GM06990 (cell line): ENCODE data around the gene SUSD4.

ENCODE experiments used
- DNase-seq: peaks from one replicate; pipeline ENCODE4 v3.0.0-alpha.2; 2011; ENCODE audit not compliant: insufficient read length; ENCODE audit errors: extremely low read depth
- H3K27me3 ChIP-seq: replicated peaks from 2 replicates; pipeline ENCODE4 v1.6.0; 2011; ENCODE audit warnings: low read length; ENCODE audit not compliant: control insufficient read depth, insufficient read depth
- H3K36me3 ChIP-seq: 2 replicates; pipeline ENCODE4 v1.5.1; 2011; ENCODE audit warnings: low read length; ENCODE audit not compliant: control insufficient read depth, insufficient read depth
- H3K4me3 ChIP-seq: replicated peaks from 2 replicates; pipeline ENCODE4 v1.5.1; 2011; ENCODE audit warnings: low read depth, mild to moderate bottlenecking, control low read depth, low read length
- CTCF ChIP-seq: IDR thresholded peaks from 2 replicates; pipeline ENCODE4 v1.5.1; 2011; ENCODE audit warnings: low read length, control low read depth, mild to moderate bottlenecking, inconsistent platforms; ENCODE audit not compliant: insufficient read depth, poor library complexity, severe bottlenecking

SUSD4 gene

DNA sequence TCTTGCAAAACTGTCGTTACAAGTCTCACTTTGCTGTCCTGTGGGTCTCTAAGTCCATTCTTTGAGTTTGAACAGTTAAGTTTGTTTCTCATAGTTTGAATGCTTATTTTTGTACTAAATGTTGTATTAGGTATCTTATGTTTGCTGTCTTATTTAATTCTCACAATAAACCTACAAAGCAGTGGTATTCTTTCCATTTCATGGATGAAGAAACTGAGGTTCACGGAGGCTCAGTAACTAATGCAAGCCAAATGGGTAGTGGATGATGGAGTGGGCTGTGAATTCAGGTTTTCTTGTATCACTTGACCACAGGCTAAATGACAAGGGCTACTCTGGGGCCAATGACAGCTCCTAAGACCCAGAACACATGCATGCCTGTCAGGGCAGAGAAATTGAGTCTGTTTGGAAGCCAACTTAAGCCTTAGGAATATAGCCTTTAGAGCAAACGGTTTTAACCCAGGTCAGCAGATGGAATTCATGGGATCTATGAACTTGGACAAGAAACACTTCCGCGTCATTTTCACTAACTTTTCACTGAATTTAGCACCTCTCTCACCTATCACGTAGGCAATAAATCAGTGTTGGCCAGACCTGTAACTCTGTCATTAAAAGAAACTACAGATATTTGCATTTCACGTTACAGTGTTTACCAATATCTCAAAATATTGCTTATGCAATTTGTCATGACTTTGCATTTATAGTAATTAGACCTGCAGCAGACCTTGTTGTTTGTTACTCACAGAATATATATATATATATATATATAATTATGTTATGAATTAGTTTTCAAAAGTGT is 153.8 kb downstream of the SUSD4 start:
- Histone ChIP-seq H3K36me3 (no peaks in the 10 kb centered on the region), H3K4me3 (no peak overlapping the region), H3K27me3 (no peaks in the 10 kb centered on the region; the same call in 1 of the 2 replicates)
- no peak for DNase-seq
- no peak for TF ChIP-seq CTCF

DNA sequence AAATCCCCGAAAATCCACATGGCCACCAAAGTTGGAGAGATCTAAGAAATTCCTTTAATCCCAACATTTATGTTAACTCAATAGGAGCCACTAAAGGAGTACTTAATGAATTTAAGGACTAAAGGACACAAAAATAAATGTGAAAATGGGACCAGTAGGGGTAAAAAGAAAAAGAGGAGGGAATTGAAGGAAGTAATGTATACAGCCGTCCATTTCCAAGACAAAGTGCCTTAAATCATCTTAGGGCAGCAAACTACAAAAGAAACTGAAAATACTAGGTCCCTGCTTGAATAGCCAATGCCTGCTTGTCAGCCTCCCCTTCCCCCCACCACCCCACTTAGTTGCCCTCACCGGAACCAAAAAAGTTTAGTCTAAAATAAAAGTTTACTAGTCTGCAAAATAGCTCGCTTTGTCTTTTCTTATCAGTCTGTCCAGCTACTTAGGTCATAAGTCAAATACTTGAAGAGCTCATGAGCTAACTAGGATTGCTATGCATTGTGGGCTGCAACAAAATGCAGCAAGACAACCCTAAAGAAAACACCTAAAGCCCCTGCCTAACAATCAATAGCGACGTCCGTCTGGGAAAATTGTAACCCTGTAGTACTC is 154.6 kb downstream of the SUSD4 start:
- Histone ChIP-seq H3K36me3 (no peaks in the 10 kb centered on the region), H3K4me3 (no peak overlapping the region), H3K27me3 (no peaks in the 10 kb centered on the region; the same call in 1 of the 2 replicates)
- TF ChIP-seq CTCF, result no peak
- no peak for DNase-seq

DNA sequence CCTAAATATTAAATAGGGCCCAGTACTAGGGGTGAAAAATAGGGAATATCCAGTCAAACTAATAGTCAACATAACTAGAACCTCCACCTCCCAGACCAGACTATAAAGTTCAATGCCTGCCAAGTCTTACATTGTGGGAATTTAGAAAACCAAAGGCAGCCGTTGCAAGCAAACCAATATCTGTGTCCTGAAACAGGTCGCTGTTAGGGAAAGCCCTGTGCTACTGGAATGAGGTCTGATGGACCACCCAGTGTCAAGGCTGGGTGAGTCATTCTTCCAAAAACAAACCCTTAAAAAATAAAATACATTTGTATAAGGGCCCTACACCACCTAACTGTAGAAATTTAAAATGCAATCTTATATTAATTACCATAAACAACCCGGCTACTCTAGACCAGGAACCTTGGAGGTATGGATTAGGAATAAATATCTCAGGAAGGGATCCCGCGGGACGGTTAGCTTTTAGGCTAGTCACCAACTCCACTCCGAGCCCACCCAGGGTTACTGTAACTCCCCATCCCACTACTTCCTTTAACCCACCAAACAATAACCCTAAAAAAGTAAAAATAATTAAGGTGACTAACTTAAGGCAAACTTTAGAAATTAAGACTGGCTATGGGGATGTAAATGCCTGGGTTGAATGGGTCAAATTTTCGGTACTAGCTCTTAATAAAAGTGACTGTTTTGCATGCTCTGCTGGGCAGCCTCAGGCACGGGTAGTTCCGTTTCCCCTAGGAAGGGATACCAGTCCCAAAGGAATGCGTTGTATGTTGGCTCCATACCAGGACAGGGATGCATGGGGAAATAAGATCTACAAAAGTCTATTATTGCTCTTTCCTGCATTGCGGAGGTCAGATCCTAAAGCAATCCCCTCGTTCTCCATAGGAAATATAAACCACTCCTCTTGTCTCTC is 155.6 kb downstream of the SUSD4 start:
- no peak for DNase-seq
- Histone ChIP-seq H3K4me3 (no peak overlapping the region), H3K27me3 (no peaks in the 10 kb centered on the region; the same call in 1 of the 2 replicates), H3K36me3 (no peaks in the 10 kb centered on the region)
- TF ChIP-seq CTCF, result no peak

- DNase-seq, result no peak
- TF ChIP-seq CTCF, result no peak
- no peak overlapping the region for H3K4me3 ChIP-seq
- H3K36me3 ChIP-seq, result no peaks in the 10 kb centered on the region
- H3K27me3 ChIP-seq, result no peaks in the 10 kb centered on the region; the same call in 1 of the 2 replicates
Observed at GRCh38 chr1:223207293-223208066, 156.5 kb downstream of the SUSD4 start.

DNA sequence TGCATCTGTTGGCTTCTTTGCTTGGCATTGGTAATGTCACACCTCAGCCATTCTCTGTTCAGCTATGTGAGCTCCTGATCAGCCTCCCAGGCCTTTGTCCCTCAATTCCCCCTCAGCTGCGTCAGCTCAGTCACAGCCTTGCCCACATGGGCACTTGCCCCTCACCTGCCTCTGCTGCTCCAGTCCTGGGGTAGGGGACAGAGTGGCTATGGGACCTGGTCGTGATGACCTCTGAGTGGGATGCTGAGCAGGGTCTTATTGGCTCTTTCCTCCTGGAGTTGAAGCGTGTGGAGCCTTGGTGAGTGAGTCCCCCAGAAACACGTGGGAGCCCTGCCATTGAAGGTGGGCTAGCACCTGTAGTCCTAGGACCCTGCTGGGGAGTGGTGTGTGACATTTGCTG is 159.6 kb downstream of the SUSD4 start:
- no peaks in the 10 kb centered on the region for H3K36me3 ChIP-seq
- no peak for TF ChIP-seq CTCF
- no peak for DNase-seq
- H3K27me3 ChIP-seq, result no peaks in the 10 kb centered on the region; the same call in 1 of the 2 replicates
- no peak overlapping the region for H3K4me3 ChIP-seq
